HCT116 (cell line): Measurements from ENCODE around the gene TUG1. TPM values are rescaled to one million over a fixed set of nuclear protein-coding genes. Genes with fewer than 3 reads are reported as not detected.

Experiments used
- ATAC-seq: fragments of 200-7000 bp; cut with Tn5 transposase; 2 replicates; pipeline ENCODE4 v1.9.1; 2020; ENCODE audit warnings: mild to moderate bottlenecking, moderate library complexity
- BruUV-seq: library from RNA; stranded (reverse); fragments of 400-500 nt; replicated peaks from 2 replicates; lab custom pipeline; 2021; lab: Mats Ljungman, UMichigan
- CTCF ChIA-PET: fragments of 300-600 bp; sonication (Branson Sonifier 250); formaldehyde crosslinking; loops from one replicate; lab custom pipeline; 2021; ENCODE audit warnings: antibody characterized with exemption; lab: Charles Lee
- POLR2A ChIA-PET: fragments of 300-600, 350-600 bp; sonication (Branson Sonifier 250); formaldehyde crosslinking; loops from one replicate; lab custom pipeline; 2021; ENCODE audit warnings: antibody characterized with exemption; lab: Charles Lee
- RAD21 ChIA-PET, 2 experiments: fragments of 300-600 bp; sonication (Branson Sonifier 250); formaldehyde crosslinking; loops; one replicate each; lab custom pipeline; 2023; ENCODE audit warnings: low total read pairs in 2 of 2; ENCODE audit not compliant: uncharacterized antibody in 2 of 2, unreplicated experiment in 2 of 2, low non-redundant PET in 1 of 2; lab: Charles Lee
- DNase-seq: peaks from one replicate; pipeline ENCODE4 v3.0.0-alpha.2; 2010; ENCODE audit warnings: low read depth, low spot score
- H2AFZ ChIP-seq: fragments of 200-600 bp; shearing (Covaris generic), sonication (generic); 2 replicates; pipeline ENCODE4 v1.6.1; 2017; ENCODE audit warnings: low read depth, mixed run types, mixed read lengths, antibody characterized with exemption, low read length; ENCODE audit not compliant: poor library complexity, severe bottlenecking
- H3K27ac ChIP-seq: 2 replicates; pipeline ENCODE4 v1.5.1; 2012; ENCODE audit warnings: low read depth, low read length
- H3K27me3 ChIP-seq: fragments of 200-600 bp; sonication (generic); 2 replicates; pipeline ENCODE4 v1.6.1; 2016; ENCODE audit warnings: mixed run types, low read length, mixed read lengths; ENCODE audit not compliant: insufficient read depth
- H3K36me3 ChIP-seq, 2 experiments: fragments of 200-500 bp in 1 of 2; fragments of 200-600 bp in 1 of 2; sonication (Bioruptor generic) in 1 of 2; sonication (generic) in 1 of 2; 2 replicates each; pipeline versions ENCODE4 v1.5.1 to v1.6.1; 2014 to 2016; ENCODE audit warnings: low read length in 2 of 2, inconsistent platforms in 1 of 2, mixed read lengths in 1 of 2, mixed run types in 1 of 2; ENCODE audit not compliant: insufficient read depth in 2 of 2, control insufficient read depth in 1 of 2
- H3K4me1 ChIP-seq, 2 experiments: fragments of 200-600 bp in 1 of 2; sonication (generic) in 1 of 2; 2 replicates each; pipeline versions ENCODE4 v1.5.1 to v1.6.1; 2012 to 2017; ENCODE audit warnings: low read length in 2 of 2, inconsistent platforms in 1 of 2, mild to moderate bottlenecking in 1 of 2, mixed read lengths in 1 of 2, mixed run types in 1 of 2, moderate library complexity in 1 of 2; ENCODE audit not compliant: insufficient read depth in 2 of 2, control insufficient read depth in 1 of 2
- H3K4me2 ChIP-seq: fragments of 200-600 bp; sonication (generic); 2 replicates; pipeline ENCODE4 v1.6.1; 2017; ENCODE audit warnings: mixed run types, low read length, mixed read lengths
- H3K4me3 ChIP-seq, 2 experiments: fragments of 200-600 bp in 1 of 2; sonication (generic) in 1 of 2; replicated peaks in 1 of 2; 2 replicates each; pipeline ENCODE4 v1.5.1; 2011 to 2016; ENCODE audit warnings: low read length in 2 of 2, control low read depth in 1 of 2, low read depth in 1 of 2, mild to moderate bottlenecking in 1 of 2, mixed read lengths in 1 of 2, mixed run types in 1 of 2
- H3K79me2 ChIP-seq: fragments of 200-600 bp; sonication (generic); 2 replicates; pipeline ENCODE4 v1.6.1; 2017; ENCODE audit warnings: mild to moderate bottlenecking, mixed run types, low read length, moderate library complexity, mixed read lengths; ENCODE audit not compliant: insufficient read depth
- H3K9ac ChIP-seq: fragments of 200-600 bp; sonication (generic); 2 replicates; pipeline ENCODE4 v1.6.1; 2016; ENCODE audit warnings: low read length, mixed read lengths
- H3K9me2 ChIP-seq: fragments of 200-600 bp; sonication (generic), shearing (Covaris generic); 2 replicates; pipeline ENCODE4 v1.6.1; 2017; ENCODE audit warnings: mixed run types, mild to moderate bottlenecking, moderate library complexity; ENCODE audit not compliant: insufficient read depth
- H3K9me3 ChIP-seq, 2 experiments: fragments of 200-500 bp in 1 of 2; fragments of 200-600 bp in 1 of 2; sonication (Bioruptor generic) in 1 of 2; sonication (generic) in 1 of 2; 2 replicates each; pipeline ENCODE4 v1.6.1; 2014 to 2017; ENCODE audit warnings: low read length in 2 of 2, mixed read lengths in 2 of 2, inconsistent platforms in 1 of 2, low read depth in 1 of 2, mild to moderate bottlenecking in 1 of 2, mixed run types in 1 of 2, moderate library complexity in 1 of 2; ENCODE audit not compliant: control insufficient read depth in 1 of 2, insufficient read depth in 1 of 2
- H4K20me1 ChIP-seq: fragments of 200-600 bp; sonication (generic), shearing (Covaris generic); 2 replicates; pipeline ENCODE4 v1.6.1; 2017; ENCODE audit warnings: mixed run types, mild to moderate bottlenecking, moderate library complexity; ENCODE audit not compliant: insufficient read depth
- EGR1 ChIP-seq: IDR thresholded peaks from 2 replicates; pipeline ENCODE4 v1.6.1; 2012; ENCODE audit warnings: low read depth
- ELF1 ChIP-seq: IDR thresholded peaks from 2 replicates; pipeline ENCODE4 v1.6.1; 2012; ENCODE audit warnings: low read depth, borderline replicate concordance
- EZH2 ChIP-seq: fragments of 200-600 bp; sonication (generic); IDR thresholded peaks from 2 replicates; pipeline ENCODE4 v1.6.1; 2017; ENCODE audit warnings: antibody characterized with exemption, mixed run types
- RAD21 ChIP-seq: IDR thresholded peaks from 2 replicates; pipeline ENCODE4 v1.6.1; 2012; ENCODE audit warnings: low read depth, mild to moderate bottlenecking
- SP1 ChIP-seq: IDR thresholded peaks from 2 replicates; pipeline ENCODE4 v1.6.1; 2012; ENCODE audit warnings: low read depth
- intact Hi-C: fragments of 100-400 bp; cut with micrococcal nuclease; formaldehyde crosslinking; loops from 2 replicates; pipeline ENCODE4 v1.10.0; 2022
- total RNA-seq: library from RNA; stranded (reverse); gene quantifications from one replicate; pipeline ENCODE4 v1.2.1, GENCODE V29; 2021; ENCODE audit not compliant: unreplicated experiment
- TF ChIP-seq, protein P1 (sequence below): IDR thresholded peaks from 2 replicates; pipeline ENCODE4 v1.6.1; 2012
- TF ChIP-seq, protein P2 (sequence below), 3 experiments: fragments of 200-600 bp in 1 of 3; sonication (generic) in 1 of 3; IDR thresholded peaks in 2 of 3; conservative IDR thresholded peaks in 1 of 3; 2 replicates each; pipeline ENCODE4 v1.5.1; 2012 to 2017; ENCODE audit warnings: low read depth in 2 of 3, low read length in 2 of 3, antibody characterized with exemption in 1 of 3, borderline replicate concordance in 1 of 3, control low read depth in 1 of 3, mild to moderate bottlenecking in 1 of 3, mixed read lengths in 1 of 3, mixed run types in 1 of 3, moderate library complexity in 1 of 3; ENCODE audit not compliant: insufficient read depth in 1 of 3
- TF ChIP-seq, protein P3 (sequence below): IDR thresholded peaks from 2 replicates; pipeline ENCODE4 v1.6.1; 2012; ENCODE audit warnings: low read depth

The TUG1 gene
- total RNA-seq, 1 experiment from 2014 or later = 45.0 TPM

DNA sequence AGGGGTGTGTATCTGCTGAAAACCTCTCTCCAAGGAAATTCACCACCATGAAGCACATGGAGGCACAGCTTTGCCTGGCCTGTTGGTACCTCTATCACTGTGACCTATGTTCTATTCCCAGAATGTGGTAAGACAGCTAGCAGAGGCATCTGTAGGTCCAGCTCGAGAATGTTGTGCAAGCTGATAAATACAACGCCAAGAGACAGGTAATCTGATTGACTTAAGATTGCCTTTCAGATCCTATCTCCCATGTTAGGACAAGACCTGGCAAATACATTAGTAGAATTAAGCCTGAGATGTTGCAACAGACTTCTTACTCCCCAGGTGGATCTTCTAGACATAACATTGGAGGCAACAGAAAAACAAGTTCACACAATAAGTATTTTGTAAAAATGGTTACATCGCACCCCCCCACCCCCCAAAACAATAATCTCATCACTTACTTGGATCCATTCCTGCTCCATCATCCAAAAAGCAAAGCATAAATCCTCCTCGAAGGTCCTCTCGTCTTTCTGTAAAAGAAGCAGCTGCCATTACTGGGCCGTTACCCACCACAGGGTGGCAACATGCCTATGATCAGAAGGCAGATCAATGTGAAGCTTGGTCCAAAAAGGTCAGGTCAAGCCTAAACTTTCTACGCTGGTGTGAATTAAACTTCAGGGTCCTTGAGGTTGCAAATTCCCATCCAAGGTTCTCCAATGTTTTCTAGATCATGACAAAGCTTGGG, 19.0 kb upstream of the TUG1 start:
- intact Hi-C loops = loop anchor here (2.0 kb wide), 1 partner anchor 281 kb away; no protein-coding TSS in a partner anchor
- Histone ChIP-seq H3K4me1 (no peaks in the 10 kb centered on the region), H3K4me2 (no peak overlapping the region), H3K27ac (no peak overlapping the region), H3K9ac (no peak overlapping the region), H3K9me3 (no peaks in the 10 kb centered on the region), H3K79me2 (no peaks in the 10 kb centered on the region), H4K20me1 (no peaks in the 10 kb centered on the region), H3K36me3 (0 out of 4 replicates have a peak, but pooled peaks cover 0 to 5% of the 10 kb centered on the region in 2 experiments), H3K4me3 (no peak overlapping the region), H2AFZ (no peak overlapping the region), H3K27me3 (no peaks in the 10 kb centered on the region), H3K9me2 (no peaks in the 10 kb centered on the region; the same call in 1 of the 2 replicates)
- no TSS peak for BruUV-seq
- ChIA-PET CTCF (interaction anchor here (0.6 to 2.9 kb wide), 5 partner anchors 96 to 207 kb away, joined by 3 to 25 read pairs (median 4); partner anchors contain the start of genes SELENOM and SMTN), POLR2A (interaction anchor here (0.6 kb wide), 1 partner anchor 134 kb away, joined by 5 read pairs; no protein-coding TSS in a partner anchor), RAD21 (interaction anchor here in 1 of 2 experiments (0.5 to 0.6 kb wide), 2 partner anchors 132 to 135 kb away, joined by 3 read pairs; no protein-coding TSS in a partner anchor)
- DNase-seq (no peak), ATAC-seq (no peak)
- TF ChIP-seq, protein P1, sequence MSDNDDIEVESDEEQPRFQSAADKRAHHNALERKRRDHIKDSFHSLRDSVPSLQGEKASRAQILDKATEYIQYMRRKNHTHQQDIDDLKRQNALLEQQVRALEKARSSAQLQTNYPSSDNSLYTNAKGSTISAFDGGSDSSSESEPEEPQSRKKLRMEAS = no peak
- TF ChIP-seq EGR1 (no peak), ELF1 (no peak), EZH2 (no peak), SP1 (no peak), RAD21 (peak; percentile 26; the same call in 1 of the 2 replicates)
- TF ChIP-seq, protein P2, sequence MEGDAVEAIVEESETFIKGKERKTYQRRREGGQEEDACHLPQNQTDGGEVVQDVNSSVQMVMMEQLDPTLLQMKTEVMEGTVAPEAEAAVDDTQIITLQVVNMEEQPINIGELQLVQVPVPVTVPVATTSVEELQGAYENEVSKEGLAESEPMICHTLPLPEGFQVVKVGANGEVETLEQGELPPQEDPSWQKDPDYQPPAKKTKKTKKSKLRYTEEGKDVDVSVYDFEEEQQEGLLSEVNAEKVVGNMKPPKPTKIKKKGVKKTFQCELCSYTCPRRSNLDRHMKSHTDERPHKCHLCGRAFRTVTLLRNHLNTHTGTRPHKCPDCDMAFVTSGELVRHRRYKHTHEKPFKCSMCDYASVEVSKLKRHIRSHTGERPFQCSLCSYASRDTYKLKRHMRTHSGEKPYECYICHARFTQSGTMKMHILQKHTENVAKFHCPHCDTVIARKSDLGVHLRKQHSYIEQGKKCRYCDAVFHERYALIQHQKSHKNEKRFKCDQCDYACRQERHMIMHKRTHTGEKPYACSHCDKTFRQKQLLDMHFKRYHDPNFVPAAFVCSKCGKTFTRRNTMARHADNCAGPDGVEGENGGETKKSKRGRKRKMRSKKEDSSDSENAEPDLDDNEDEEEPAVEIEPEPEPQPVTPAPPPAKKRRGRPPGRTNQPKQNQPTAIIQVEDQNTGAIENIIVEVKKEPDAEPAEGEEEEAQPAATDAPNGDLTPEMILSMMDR (IDR thresholded peaks at IDR 0.05 in 2 of 3, conservative IDR thresholded peaks at IDR 0.05 in 1 of 3; ENCODE audit: borderline replicate concordance in 1 of 3, insufficient read depth in 1 of 3, low read depth in 2 of 3, low read length in 2 of 3) = peak in 2 of 3 experiments; percentile 14 to 18; a peak in 1 of 6 replicates
- TF ChIP-seq, protein P3, sequence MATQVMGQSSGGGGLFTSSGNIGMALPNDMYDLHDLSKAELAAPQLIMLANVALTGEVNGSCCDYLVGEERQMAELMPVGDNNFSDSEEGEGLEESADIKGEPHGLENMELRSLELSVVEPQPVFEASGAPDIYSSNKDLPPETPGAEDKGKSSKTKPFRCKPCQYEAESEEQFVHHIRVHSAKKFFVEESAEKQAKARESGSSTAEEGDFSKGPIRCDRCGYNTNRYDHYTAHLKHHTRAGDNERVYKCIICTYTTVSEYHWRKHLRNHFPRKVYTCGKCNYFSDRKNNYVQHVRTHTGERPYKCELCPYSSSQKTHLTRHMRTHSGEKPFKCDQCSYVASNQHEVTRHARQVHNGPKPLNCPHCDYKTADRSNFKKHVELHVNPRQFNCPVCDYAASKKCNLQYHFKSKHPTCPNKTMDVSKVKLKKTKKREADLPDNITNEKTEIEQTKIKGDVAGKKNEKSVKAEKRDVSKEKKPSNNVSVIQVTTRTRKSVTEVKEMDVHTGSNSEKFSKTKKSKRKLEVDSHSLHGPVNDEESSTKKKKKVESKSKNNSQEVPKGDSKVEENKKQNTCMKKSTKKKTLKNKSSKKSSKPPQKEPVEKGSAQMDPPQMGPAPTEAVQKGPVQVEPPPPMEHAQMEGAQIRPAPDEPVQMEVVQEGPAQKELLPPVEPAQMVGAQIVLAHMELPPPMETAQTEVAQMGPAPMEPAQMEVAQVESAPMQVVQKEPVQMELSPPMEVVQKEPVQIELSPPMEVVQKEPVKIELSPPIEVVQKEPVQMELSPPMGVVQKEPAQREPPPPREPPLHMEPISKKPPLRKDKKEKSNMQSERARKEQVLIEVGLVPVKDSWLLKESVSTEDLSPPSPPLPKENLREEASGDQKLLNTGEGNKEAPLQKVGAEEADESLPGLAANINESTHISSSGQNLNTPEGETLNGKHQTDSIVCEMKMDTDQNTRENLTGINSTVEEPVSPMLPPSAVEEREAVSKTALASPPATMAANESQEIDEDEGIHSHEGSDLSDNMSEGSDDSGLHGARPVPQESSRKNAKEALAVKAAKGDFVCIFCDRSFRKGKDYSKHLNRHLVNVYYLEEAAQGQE = no peak
